ENCODE data around the gene PAOX.

PAOX gene

DNA sequence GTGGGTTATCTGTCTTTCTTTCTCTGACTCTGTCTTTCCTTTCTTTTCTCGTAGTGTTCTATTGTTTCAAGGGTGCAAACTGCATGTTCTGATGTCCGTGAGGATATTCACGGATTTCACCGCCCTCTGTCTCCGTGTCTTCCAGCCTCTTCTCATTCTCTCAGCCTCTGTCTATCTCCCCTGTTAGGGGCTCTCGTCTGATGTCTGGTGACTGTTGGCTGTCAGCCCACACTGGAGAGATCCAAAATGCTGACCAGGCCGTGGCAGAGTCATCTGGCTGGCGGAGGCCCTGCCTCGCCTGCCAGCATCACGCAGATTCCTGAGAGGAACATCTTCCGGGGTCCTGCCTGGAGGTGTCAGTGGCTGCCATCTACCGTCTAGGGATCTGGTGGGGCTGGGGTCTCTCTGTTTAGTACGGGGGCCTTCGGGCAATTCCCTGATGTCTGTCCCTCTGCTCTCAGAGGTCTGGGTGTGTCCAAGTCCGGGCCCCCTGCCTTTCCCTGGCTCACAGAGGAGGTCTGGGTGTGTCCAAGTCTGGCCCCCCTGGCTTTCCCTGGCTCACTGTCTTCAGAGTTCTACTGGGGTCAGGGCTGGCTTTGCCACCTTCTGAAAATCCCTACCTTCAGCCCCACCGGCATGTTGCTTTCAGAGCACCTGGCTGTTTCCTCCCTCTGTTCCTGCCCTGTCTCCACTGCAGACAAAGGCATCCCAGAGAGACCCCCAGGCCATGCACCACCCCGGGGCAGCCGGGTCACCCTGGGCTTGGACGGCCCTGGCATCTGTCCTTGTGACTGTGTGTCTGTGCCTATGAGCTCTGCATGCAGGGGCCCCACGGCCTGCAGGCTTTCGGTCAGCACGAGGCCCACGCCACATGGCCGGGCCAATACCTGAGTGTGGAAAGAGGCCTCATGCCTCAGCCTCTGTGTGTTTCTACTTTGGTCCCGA is 60.7 kb downstream of the PAOX start:
- DNase-seq (ENCODE audit: low read depth in 2 of 2) = no peak

DNA sequence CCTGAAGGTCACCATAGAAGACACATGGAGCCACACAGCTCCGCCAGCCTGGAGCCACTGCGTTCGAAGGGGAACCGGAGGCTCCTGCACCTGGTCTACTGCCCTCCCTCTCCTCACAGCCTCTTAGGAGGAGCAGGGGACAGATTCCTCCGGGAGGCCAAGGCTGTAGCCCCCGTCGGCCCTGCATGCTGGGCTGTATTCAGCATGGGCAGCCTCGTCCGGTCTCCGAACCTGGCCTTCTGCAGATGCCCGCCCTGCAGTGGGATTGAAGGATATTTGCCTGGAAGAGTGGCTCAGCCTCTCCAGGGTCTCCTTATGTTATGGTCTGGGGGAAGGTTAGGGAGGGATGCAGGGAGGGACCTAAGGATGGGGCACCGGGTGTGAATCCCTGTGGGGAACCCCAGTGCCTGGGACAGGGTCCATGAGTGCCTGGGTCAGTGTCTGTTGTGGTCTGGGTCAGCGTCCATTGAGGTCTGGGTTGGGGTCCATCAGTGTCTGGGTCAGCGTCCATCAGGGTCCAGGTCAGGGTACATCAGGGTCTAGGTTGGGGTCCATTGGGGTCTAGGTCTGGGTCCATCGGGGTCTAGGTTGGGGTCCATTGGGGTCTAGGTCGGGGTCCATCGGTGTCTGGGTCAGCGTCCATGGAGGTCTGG is 61.7 kb downstream of the PAOX start:
- no peak for DNase-seq (ENCODE audit: low read depth in 2 of 2)

All from activated CD8-positive, alpha-beta memory T cell treated with anti-CD3 and anti-CD28 coated beads for 4 hours (primary cell).